ENCODE results near the gene PLCB3.

PLCB3 gene

DNA sequence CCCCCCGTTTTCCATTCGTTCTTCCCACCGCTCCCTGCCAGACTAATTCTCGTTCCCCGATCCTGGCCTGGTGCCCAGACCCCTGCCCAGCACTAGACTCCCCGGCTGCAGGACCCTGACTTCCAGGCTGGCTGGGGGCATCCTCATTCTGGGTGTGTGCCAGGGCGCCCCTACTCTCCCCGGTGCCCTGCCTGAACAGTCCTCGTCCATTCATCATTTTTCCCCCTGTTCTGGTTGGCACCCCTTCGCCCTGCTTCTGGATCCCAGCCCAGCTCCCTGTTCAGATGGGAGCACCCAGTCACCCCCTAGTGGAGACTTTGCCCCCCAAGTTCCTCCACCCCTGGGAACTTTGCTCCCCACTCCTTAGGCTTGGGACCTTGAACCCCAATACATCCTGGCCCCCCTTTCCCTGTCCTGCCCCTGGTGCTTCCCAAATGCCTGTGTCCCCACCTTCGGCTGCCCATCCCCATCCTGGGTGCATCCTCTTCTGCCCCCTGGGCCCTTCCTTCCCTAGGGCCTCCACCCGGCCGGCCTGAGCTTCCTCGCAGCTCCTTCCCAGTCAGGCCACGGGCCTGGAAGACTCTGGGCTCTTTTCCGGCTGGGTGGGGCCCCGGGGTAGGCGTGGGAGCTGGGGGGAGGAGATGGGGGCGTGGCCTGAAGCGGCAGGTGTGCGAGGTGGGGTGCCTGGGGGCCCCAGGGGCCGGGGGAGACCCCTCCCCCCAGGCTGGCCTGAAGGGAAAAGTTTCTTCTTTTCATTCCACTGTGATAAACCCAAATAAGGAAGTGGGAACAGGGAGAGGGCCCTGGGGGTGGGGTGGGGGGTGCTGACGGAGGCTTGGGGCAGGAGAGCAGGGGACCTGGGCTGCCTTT, 908 bp downstream of the PLCB3 start:
- no peak for FAIRE-seq

DNA sequence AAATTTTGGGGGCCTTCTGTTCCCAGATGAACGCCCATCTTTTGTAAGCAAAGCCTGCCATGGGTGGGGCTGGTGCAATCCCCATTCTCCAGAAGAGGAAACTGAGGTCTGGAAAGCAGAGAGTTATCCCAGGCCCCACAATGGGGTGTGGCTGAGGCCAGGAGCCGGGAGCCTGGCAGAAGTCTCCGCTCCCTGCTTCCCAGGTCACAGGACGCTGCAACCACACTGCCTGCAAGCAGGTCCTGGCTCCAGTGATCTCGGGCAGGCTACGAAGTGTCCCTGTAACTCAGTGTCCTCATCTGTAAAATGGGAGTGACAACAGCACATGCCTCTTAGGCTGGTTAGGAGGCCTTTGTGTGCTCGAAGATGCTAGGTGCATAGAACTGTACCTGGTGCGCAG, 1.7 kb downstream of the PLCB3 start:
- no peak for FAIRE-seq

DNA sequence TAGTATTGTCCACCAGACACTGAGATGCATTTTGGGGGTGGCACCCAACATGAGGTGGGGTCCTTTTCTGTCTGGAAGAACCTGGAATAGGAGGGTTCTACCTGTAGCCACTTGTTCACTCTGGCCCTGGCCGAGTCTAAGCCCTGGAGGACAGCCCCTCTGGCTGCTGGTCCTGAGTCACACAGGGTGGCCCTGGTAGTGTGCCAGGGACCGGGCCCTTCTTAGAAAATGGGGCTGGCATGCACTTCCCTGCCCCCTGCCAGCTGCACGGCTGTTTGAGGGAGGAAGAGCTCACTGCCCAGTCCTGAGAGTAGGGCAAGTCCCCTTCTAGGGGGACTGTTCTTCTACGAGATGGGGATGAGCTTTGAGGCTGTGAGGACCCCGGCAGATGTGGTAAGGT, 2.2 kb downstream of the PLCB3 start:
- FAIRE-seq: no peak

DNA sequence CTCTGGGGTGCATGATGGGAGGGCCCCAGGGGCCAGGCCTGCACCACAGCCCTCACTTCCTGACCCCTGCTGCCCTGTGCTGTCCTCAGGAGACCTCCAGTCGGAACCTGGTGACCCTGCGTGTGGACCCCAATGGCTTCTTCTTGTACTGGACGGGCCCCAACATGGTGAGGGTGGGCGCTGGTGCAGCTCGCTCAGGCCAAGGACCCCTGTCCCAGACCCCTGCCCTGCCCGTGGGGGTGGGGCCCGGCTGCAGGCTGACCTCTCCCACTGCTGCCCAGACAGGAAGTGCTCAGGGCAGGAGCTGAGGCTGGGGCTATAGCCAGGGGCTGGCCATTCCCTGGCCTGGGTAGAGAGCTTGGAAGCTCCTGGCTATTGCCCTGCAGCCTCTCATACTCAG, 3.0 kb downstream of the PLCB3 start:
- FAIRE-seq: no peak

DNA sequence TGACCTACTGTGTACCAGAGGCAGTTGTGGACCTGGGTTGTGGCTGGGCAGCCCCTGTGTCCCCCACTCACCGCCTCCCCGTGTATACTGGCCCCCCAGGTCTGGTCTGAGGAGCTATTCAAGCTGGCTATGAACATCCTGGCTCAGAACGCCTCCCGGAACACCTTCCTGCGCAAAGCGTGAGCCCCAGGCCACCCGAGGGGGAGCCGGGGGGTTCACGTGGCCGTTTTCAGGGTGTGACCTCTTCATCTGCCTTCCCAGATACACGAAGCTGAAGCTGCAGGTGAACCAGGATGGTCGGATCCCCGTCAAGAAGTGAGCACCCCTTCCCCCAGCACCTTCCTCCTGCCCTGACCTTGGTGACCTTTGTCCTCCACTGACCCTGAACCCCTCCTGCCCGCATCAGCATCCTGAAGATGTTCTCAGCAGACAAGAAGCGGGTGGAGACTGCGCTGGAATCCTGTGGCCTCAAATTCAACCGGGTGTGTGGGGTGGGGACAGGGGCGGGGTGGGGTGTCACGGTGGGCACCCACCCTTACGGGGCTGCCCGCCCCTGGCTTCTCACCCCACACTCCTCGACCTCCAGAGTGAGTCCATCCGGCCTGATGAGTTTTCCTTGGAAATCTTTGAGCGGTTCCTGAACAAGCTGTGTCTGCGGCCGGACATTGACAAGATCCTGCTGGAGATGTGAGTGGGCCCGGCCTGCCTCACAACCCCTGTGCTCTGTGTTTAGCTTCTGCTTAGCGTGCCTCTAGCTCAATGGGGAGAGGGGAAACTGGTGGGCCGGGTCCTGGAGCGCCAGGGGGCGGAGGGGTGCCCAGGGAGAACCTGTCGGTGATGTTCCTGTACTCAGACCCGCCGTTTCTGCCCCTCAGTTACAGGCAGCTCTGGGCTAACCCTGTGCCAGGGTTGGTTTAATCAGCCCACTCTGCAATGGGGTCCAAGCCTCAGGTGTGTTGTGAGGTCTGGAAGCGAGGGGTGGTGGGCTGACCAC, 4.1 kb downstream of the PLCB3 start:
- FAIRE-seq: no peak

GRCh38 chr11:64256300-64256699, 5.0 kb downstream of the PLCB3 start:
- no peak for FAIRE-seq

- FAIRE-seq: no peak
These were observed 7.0 kb downstream of the PLCB3 start for GRCh38 chr11:64258356-64258755.

- FAIRE-seq: no peak
These were observed 7.7 kb downstream of the PLCB3 start for GRCh38 chr11:64258946-64259532.

GRCh38 chr11:64259533-64260067, 8.3 kb downstream of the PLCB3 start:
- FAIRE-seq: no peak

GRCh38 chr11:64260147-64260708, 8.9 kb downstream of the PLCB3 start:
- no peak for FAIRE-seq

DNA sequence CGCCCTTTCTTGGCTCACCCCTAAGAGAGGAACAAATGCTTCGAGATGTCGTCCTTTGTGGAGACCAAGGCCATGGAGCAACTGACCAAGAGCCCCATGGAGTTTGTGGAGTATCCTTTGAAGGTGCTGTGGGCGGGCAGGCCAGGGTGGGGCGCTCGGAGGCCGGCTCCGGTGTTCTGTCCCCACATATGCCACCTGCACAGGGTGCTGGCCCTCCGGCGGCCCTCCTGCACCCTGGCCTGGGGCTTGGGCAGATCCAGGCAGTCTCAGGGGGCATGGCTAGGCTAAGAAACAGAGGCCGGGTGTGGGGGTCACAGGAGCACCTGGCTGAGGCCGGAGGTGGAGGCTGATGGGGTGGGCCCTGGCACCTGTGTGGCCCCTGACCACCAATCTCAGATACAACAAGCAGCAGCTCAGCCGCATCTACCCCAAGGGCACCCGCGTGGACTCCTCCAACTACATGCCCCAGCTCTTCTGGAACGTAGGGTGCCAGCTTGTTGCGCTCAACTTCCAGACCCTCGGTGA, 10.3 kb downstream of the PLCB3 start:
- no peak for FAIRE-seq

GRCh38 chr11:64262271-64263002, 11.1 kb downstream of the PLCB3 start:
- no peak for FAIRE-seq

GRCh38 chr11:64263021-64263946, 12.0 kb downstream of the PLCB3 start:
- FAIRE-seq: no peak

GRCh38 chr11:64263947-64264317, 12.6 kb downstream of the PLCB3 start:
- FAIRE-seq: no peak

DNA sequence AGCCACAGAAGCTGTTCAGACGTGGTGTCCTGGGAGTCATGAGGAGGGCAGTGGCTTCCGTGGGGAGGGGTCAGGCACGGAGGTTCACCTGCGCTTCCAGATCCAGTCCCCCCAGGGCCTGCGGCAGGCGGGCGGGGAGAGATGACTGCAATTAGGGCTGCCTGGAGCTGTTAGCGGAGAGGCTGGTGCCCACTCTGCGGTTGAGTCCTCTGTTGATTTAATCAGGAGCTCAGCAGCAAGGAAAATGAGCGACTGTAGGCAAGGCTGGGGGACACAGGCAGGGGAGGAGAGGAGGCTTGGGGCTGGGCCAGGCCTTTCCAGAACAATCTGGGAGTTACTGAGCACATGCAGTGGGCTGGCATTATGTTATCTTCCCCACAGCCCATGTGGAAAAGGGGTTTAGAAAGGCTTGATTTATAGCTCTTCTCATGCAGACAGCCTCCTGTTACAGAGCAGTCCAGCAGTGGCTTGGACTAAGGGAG, 13.1 kb downstream of the PLCB3 start:
- no peak for FAIRE-seq

GRCh38 chr11:64265176-64266160, 14.1 kb downstream of the PLCB3 start:
- FAIRE-seq: no peak

- no peak for FAIRE-seq
These were observed 15.0 kb downstream of the PLCB3 start for GRCh38 chr11:64266339-64266738.

GRCh38 chr11:64267207-64267945, 16.0 kb downstream of the PLCB3 start:
- FAIRE-seq: no peak

Data from TTC549 (cell line).